ENCODE results near the gene CEP44.

- TF ChIP-seq CTCF (IDR thresholded peaks at IDR 0.05): no peak
- no peak for TF ChIP-seq ZFX (IDR thresholded peaks at IDR 0.05; ENCODE audit: borderline replicate concordance)
Measured at GRCh38 chr4:174241162-174241561, 42.5 kb upstream of the CEP44 start.
